ENCODE measurements around the gene SRR. TPM values are rescaled to one million over a fixed set of nuclear protein-coding genes. Genes with fewer than 3 reads are reported as not detected.

The SRR gene
- total and polyA plus RNA-seq, 4 donors = 2.9 to 10.3 (median 4.3) TPM

DNA sequence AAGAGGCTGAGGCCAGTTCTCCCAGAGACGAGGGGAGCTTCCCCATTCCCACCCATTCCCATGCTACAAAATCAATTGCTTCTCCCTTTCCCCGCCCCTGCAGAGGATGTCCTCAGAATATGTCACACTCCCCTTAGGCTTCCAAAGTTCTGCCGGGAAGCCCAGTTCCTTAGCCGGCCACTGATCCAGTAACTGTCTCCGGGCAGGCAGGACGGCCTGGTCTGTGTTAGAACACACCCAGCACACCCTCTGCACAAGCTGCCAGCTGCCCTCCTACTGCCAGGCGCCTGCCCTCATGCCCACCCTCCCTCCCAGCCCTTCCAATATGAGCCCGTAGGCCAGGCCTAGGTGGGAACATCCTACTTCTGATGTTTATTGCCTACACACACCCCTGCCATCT, 64.6 kb downstream of the SRR start:
- peaks cover 0 to 2% (median 0%) of the 10 kb centered on the region in 4 donors for H3K4me1 ChIP-seq (ENCODE audit: control insufficient read depth in 4 of 4, insufficient read depth in 4 of 4, low read length in 3 of 4)
- WGBS = 89% methylated on average over 8 of the region's 8 CpGs

DNA sequence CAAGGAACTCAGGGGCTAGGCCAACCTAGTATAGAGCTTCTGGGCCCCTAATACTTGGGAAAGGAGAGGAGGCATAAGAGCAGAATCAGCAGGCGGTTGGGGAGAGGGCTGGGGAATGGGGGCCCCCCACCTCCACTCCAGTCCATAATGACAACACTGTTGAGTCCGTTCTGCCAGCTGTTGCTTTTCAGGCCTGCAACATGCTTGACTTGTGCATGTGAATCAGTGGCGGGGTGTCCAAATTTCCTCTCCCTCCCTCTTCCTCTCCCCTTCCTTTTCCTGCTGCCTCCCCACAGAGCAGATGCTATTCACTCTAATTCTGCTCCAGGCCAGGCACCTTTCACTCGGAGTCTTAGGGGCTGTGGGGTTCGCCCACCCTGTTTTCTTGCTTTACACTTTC, 65.3 kb downstream of the SRR start:
- peaks cover 2 to 18% (median 4%) of the 10 kb centered on the region in 4 donors for H3K36me3 ChIP-seq (ENCODE audit: control insufficient read depth in 4 of 4, insufficient read depth in 3 of 4, low read depth in 1 of 4, low read length in 3 of 4)
- no peaks in the 10 kb centered on the region for H3K9me3 ChIP-seq (ENCODE audit: control insufficient read depth in 4 of 4, low read length in 3 of 4)
- H3K9ac ChIP-seq (ENCODE audit: low read depth in 1 of 2, low read length in 2 of 2) = no peak overlapping the region
- 78% methylated on average over 5 of the region's 5 CpGs for WGBS
- H3K27ac ChIP-seq (ENCODE audit: low read depth in 1 of 2, low read length in 2 of 2) = no peak overlapping the region
- no peak overlapping the region for H3K4me3 ChIP-seq (ENCODE audit: low read depth in 1 of 3, low read length in 3 of 3)
- H3K27me3 ChIP-seq (ENCODE audit: control insufficient read depth in 4 of 4, insufficient read depth in 4 of 4, low read length in 3 of 4) = no peaks in the 10 kb centered on the region
- peaks cover 0 to 2% (median 0%) of the 10 kb centered on the region in 4 donors for H3K4me1 ChIP-seq (ENCODE audit: control insufficient read depth in 4 of 4, insufficient read depth in 4 of 4, low read length in 3 of 4)
- no peak for DNase-seq (ENCODE audit: low spot score)
- TF ChIP-seq FOXA1 (IDR thresholded peaks at IDR 0.05) = no peak
- no peak for TF ChIP-seq YY1 (IDR thresholded peaks at IDR 0.05)
- TF ChIP-seq GABPA (IDR thresholded peaks at IDR 0.05 in 1 of 2, conservative IDR thresholded peaks at IDR 0.05 in 1 of 2) = no peak
- no peak for TF ChIP-seq SP1 (IDR thresholded peaks at IDR 0.05)
- TF ChIP-seq, protein P1, sequence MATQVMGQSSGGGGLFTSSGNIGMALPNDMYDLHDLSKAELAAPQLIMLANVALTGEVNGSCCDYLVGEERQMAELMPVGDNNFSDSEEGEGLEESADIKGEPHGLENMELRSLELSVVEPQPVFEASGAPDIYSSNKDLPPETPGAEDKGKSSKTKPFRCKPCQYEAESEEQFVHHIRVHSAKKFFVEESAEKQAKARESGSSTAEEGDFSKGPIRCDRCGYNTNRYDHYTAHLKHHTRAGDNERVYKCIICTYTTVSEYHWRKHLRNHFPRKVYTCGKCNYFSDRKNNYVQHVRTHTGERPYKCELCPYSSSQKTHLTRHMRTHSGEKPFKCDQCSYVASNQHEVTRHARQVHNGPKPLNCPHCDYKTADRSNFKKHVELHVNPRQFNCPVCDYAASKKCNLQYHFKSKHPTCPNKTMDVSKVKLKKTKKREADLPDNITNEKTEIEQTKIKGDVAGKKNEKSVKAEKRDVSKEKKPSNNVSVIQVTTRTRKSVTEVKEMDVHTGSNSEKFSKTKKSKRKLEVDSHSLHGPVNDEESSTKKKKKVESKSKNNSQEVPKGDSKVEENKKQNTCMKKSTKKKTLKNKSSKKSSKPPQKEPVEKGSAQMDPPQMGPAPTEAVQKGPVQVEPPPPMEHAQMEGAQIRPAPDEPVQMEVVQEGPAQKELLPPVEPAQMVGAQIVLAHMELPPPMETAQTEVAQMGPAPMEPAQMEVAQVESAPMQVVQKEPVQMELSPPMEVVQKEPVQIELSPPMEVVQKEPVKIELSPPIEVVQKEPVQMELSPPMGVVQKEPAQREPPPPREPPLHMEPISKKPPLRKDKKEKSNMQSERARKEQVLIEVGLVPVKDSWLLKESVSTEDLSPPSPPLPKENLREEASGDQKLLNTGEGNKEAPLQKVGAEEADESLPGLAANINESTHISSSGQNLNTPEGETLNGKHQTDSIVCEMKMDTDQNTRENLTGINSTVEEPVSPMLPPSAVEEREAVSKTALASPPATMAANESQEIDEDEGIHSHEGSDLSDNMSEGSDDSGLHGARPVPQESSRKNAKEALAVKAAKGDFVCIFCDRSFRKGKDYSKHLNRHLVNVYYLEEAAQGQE (IDR thresholded peaks at IDR 0.05) = no peak
- no peak for TF ChIP-seq RXRA (IDR thresholded peaks at IDR 0.05)
- no peak for TF ChIP-seq FOXA2 (IDR thresholded peaks at IDR 0.05)
- TF ChIP-seq HNF4A (conservative IDR thresholded peaks at IDR 0.05) = no peak
- TF ChIP-seq, protein P2, sequence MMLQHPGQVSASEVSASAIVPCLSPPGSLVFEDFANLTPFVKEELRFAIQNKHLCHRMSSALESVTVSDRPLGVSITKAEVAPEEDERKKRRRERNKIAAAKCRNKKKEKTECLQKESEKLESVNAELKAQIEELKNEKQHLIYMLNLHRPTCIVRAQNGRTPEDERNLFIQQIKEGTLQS (IDR thresholded peaks at IDR 0.05) = no peak

More for the DNA sequence above, 64.6 kb downstream of the SRR start:
- no peak for TF ChIP-seq CTCF (IDR thresholded peaks at IDR 0.05; ENCODE audit: low read depth, low read length, missing input control)
- no peak for TF ChIP-seq SP1 (IDR thresholded peaks at IDR 0.05)
- TF ChIP-seq, protein P1 (IDR thresholded peaks at IDR 0.05) = no peak
- TF ChIP-seq, protein P2 (IDR thresholded peaks at IDR 0.05) = no peak
- no peak for TF ChIP-seq HNF4A (conservative IDR thresholded peaks at IDR 0.05)
- TF ChIP-seq ZBTB33 (IDR thresholded peaks at IDR 0.05) = no peak
- TF ChIP-seq YY1 (IDR thresholded peaks at IDR 0.05) = no peak
- no peak for DNase-seq (ENCODE audit: low spot score)
- no peak overlapping the region for H3K4me3 ChIP-seq (ENCODE audit: low read depth in 1 of 3, low read length in 3 of 3)
- H3K9ac ChIP-seq (ENCODE audit: low read depth in 1 of 2, low read length in 2 of 2) = no peak overlapping the region
- no peak overlapping the region for H3K27ac ChIP-seq (ENCODE audit: low read depth in 1 of 2, low read length in 2 of 2)
- H3K27me3 ChIP-seq (ENCODE audit: control insufficient read depth in 4 of 4, insufficient read depth in 4 of 4, low read length in 3 of 4) = no peaks in the 10 kb centered on the region
- no peaks in the 10 kb centered on the region for H3K9me3 ChIP-seq (ENCODE audit: control insufficient read depth in 4 of 4, low read length in 3 of 4)
- peaks cover 2 to 21% (median 3%) of the 10 kb centered on the region in 4 donors for H3K36me3 ChIP-seq (ENCODE audit: control insufficient read depth in 4 of 4, insufficient read depth in 3 of 4, low read depth in 1 of 4, low read length in 3 of 4)
